Osteocyte (in vitro differentiated cells): ENCODE results near the gene PLXNA4. TPM values are rescaled to one million over a fixed set of nuclear protein-coding genes. Genes with fewer than 3 reads are reported as not detected.

Source experiments
- DNase-seq: peaks from one replicate; pipeline ENCODE4 v3.0.0; 2021; ENCODE audit warnings: mixed read lengths; ENCODE audit not compliant: unreplicated experiment; ENCODE audit errors: extremely low spot score
- H3K27ac Mint-ChIP-seq: one replicate; pipeline ENCODE4 v1.8.0; 2021; ENCODE audit warnings: mild to moderate bottlenecking, mixed read lengths; ENCODE audit not compliant: unreplicated experiment
- H3K27me3 Mint-ChIP-seq: one replicate; pipeline ENCODE4 v1.8.0; 2021; ENCODE audit warnings: mixed read lengths; ENCODE audit not compliant: unreplicated experiment
- H3K36me3 Mint-ChIP-seq: one replicate; pipeline ENCODE4 v1.8.0; 2021; ENCODE audit warnings: mixed read lengths; ENCODE audit not compliant: unreplicated experiment
- H3K4me1 Mint-ChIP-seq: one replicate; pipeline ENCODE4 v1.8.0; 2021; ENCODE audit warnings: mixed read lengths; ENCODE audit not compliant: unreplicated experiment
- H3K4me3 Mint-ChIP-seq: one replicate; pipeline ENCODE4 v1.8.0; 2021; ENCODE audit warnings: mild to moderate bottlenecking, moderate library complexity, mixed read lengths; ENCODE audit not compliant: unreplicated experiment
- H3K9me3 Mint-ChIP-seq: one replicate; pipeline ENCODE4 v1.8.0; 2021; ENCODE audit warnings: mixed read lengths; ENCODE audit not compliant: unreplicated experiment
- total RNA-seq: library from RNA; stranded (reverse); gene quantifications from 2 replicates; pipeline ENCODE4 v1.2.1, GENCODE V29; 2021
- TF ChIP-seq, protein P1 (sequence below): fragments of 200-600 bp; sonication (generic); IDR thresholded peaks from 2 replicates; pipeline ENCODE4 v1.5.0; 2021; ENCODE audit warnings: antibody characterized with exemption, mild to moderate bottlenecking, moderate library complexity

PLXNA4 gene
- total RNA-seq, 1 donor from 2014 or later = 59.0 TPM

DNA sequence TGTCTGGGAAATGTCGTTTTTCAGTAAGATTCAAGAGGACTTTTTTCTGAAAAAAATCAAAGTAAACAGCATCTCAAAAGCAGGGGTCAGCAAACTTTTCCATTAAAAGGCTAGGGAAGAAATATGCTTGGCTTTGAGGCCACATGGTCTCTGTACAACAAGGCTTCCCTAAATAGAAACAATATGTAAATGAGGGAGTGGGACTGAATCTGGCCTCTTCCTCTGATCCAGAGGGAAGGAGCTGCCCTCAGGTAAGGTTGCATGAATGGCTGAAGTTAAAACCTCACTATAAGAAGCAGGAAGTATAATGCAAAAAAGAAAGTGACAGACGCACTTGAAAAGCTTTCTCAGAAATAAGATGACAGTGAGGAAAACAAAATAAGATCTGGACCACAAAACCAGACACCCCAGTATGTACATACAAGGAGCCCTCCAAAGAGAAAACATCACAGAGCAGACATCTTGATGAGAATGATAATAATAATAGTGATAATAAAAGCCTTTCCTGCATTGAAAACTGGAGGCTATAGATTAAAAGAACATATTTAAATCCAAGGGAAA, 115.2 kb downstream of the PLXNA4 start:
- Mint-ChIP-seq H3K9me3 (peaks cover 5% of the 10 kb centered on the region), H3K4me1 (peaks cover 39% of the 10 kb centered on the region), H3K27ac (no peak overlapping the region), H3K4me3 (no peak overlapping the region), H3K27me3 (peaks cover 4% of the 10 kb centered on the region), H3K36me3 (peaks cover 9% of the 10 kb centered on the region)
- TF ChIP-seq, protein P1, sequence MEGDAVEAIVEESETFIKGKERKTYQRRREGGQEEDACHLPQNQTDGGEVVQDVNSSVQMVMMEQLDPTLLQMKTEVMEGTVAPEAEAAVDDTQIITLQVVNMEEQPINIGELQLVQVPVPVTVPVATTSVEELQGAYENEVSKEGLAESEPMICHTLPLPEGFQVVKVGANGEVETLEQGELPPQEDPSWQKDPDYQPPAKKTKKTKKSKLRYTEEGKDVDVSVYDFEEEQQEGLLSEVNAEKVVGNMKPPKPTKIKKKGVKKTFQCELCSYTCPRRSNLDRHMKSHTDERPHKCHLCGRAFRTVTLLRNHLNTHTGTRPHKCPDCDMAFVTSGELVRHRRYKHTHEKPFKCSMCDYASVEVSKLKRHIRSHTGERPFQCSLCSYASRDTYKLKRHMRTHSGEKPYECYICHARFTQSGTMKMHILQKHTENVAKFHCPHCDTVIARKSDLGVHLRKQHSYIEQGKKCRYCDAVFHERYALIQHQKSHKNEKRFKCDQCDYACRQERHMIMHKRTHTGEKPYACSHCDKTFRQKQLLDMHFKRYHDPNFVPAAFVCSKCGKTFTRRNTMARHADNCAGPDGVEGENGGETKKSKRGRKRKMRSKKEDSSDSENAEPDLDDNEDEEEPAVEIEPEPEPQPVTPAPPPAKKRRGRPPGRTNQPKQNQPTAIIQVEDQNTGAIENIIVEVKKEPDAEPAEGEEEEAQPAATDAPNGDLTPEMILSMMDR = no peak
- DNase-seq = no peak

DNA sequence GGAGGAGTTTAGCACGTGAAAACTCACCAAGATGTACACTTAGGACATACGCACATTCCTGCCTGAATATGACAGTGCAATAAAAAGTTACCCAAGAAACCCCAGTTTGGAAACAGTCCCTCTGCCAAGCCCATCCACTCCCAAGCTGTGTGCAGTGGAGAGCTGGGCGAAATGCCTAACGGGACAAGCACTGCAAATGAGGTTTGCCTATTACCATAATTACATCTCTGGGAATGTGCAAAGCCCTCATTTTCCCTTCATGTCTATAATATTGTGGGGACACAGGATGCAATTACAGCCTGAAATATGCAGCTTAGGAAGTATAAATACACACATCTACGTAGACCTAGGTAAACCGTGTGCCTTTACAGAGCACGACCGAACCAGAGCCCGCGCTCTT, 117.5 kb downstream of the PLXNA4 start:
- H3K4me1 Mint-ChIP-seq = peaks cover 22% of the 10 kb centered on the region
- no peak overlapping the region for H3K4me3 Mint-ChIP-seq
- TF ChIP-seq, protein P1 = no peak
- no peak for DNase-seq
- H3K27me3 Mint-ChIP-seq = peaks cover 4% of the 10 kb centered on the region
- peaks cover 5% of the 10 kb centered on the region for H3K9me3 Mint-ChIP-seq
- H3K27ac Mint-ChIP-seq = no peak overlapping the region
- peaks cover 9% of the 10 kb centered on the region for H3K36me3 Mint-ChIP-seq

GRCh38 chr7:132457658-132458057, 118.6 kb downstream of the PLXNA4 start:
- peaks cover 5% of the 10 kb centered on the region for H3K9me3 Mint-ChIP-seq
- TF ChIP-seq, protein P1 = no peak
- no peak overlapping the region for H3K27ac Mint-ChIP-seq
- H3K27me3 Mint-ChIP-seq = peaks cover 4% of the 10 kb centered on the region
- no peak for DNase-seq
- H3K4me1 Mint-ChIP-seq = peaks cover 20% of the 10 kb centered on the region
- peaks cover 9% of the 10 kb centered on the region for H3K36me3 Mint-ChIP-seq
- H3K4me3 Mint-ChIP-seq = no peak overlapping the region

DNA sequence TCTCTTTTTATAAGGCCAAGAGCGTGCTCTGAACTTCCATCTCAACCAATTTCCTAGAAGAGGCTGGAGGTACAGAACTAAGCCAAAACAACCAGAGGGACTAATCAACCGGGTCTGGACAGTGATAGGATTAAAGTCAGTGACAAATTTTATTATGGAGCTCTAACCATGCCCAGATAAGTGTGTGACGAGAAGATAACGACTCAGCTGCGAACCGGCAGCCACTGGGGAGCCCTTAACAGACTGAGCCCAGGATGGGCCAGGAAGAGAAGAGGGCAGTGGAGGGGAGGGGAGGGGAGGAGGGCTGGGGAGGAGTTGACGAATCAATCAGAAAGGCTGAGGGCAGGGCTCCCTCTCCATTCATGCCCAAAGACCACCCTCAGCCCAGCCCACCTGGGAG, 119.9 kb downstream of the PLXNA4 start:
- Mint-ChIP-seq H3K36me3 (peaks cover 9% of the 10 kb centered on the region), H3K4me1 (peaks cover 15% of the 10 kb centered on the region), H3K27me3 (peaks cover 4% of the 10 kb centered on the region), H3K4me3 (no peak overlapping the region), H3K27ac (no peak overlapping the region), H3K9me3 (peaks cover 5% of the 10 kb centered on the region)
- DNase-seq = no peak
- TF ChIP-seq, protein P1 = no peak

- Mint-ChIP-seq H3K9me3 (peaks cover 5% of the 10 kb centered on the region), H3K4me1 (peaks cover 5% of the 10 kb centered on the region)
- no peak for DNase-seq
These were observed 120.9 kb downstream of the PLXNA4 start for GRCh38 chr7:132455378-132455777.

More at GRCh38 chr7:132455378-132455777, 120.9 kb downstream of the PLXNA4 start:
- Mint-ChIP-seq H3K27me3 (peaks cover 4% of the 10 kb centered on the region), H3K27ac (no peak overlapping the region), H3K36me3 (peaks cover 9% of the 10 kb centered on the region), H3K4me3 (no peak overlapping the region)
- TF ChIP-seq, protein P1 = no peak
